ENCODE data around the gene FTSJ3.
"Not testable (repeated sequence)": the region's sequence is repeated elsewhere in the genome, so short reads cannot be mapped to it uniquely, and the experiment has no call there.

GRCh38 chr17:63871646-63872365, 44.3 kb upstream of the FTSJ3 start:
- not testable (repeated sequence) for TF ChIP-seq CTCF, POLR2A (IDR thresholded peaks at IDR 0.05)

All from gastroesophageal sphincter (tissue), 3 donors.